B cell (primary cell): ENCODE data around the gene KTN1.

Experiments
- EZH2 ChIP-seq: IDR thresholded peaks from 2 replicates; pipeline ENCODE4 v1.6.1; 2012; ENCODE audit warnings: borderline replicate concordance, low read depth, mild to moderate bottlenecking, moderate library complexity, low read length; ENCODE audit not compliant: insufficient read depth, poor library complexity, severe bottlenecking
- TF ChIP-seq, protein P1 (sequence below): fragments of 200-600 bp; IDR thresholded peaks from one replicate; pipeline ENCODE4 v1.8.0; 2022; ENCODE audit warnings: antibody characterized with exemption, mild to moderate bottlenecking

DNA sequence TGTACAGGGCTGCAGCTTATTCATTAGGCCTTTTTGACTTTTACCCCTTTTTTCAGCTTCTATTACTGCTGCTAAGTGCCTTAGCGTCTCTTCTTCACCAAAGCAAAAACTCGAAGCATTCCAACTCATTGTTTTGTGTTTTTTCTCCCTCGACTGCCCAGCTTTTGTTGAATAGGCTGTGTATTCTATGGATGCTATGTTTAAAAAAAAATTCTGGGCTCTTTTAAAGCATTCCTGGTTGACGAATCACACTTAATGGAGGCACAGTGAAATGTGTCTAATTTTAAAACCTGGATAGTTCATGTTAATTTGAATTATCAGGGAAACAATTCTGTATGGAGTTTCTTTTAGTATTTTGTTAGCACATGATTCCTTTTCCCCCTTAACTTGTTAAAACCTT is 29.7 kb downstream of the KTN1 start:
- TF ChIP-seq, protein P1, sequence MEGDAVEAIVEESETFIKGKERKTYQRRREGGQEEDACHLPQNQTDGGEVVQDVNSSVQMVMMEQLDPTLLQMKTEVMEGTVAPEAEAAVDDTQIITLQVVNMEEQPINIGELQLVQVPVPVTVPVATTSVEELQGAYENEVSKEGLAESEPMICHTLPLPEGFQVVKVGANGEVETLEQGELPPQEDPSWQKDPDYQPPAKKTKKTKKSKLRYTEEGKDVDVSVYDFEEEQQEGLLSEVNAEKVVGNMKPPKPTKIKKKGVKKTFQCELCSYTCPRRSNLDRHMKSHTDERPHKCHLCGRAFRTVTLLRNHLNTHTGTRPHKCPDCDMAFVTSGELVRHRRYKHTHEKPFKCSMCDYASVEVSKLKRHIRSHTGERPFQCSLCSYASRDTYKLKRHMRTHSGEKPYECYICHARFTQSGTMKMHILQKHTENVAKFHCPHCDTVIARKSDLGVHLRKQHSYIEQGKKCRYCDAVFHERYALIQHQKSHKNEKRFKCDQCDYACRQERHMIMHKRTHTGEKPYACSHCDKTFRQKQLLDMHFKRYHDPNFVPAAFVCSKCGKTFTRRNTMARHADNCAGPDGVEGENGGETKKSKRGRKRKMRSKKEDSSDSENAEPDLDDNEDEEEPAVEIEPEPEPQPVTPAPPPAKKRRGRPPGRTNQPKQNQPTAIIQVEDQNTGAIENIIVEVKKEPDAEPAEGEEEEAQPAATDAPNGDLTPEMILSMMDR = no peak
- TF ChIP-seq EZH2 = no peak
